IPS-20b (cell line): ENCODE measurements around the gene ROCK2.
"Not testable (repeated sequence)": the region's sequence is repeated elsewhere in the genome, so short reads cannot be mapped to it uniquely, and the experiment has no call there.

ENCODE experiments used
- H3K27ac ChIP-seq: one replicate; pipeline ENCODE4 v1.5.1; 2013; ENCODE audit warnings: low read length
- H3K27me3 ChIP-seq: 2 replicates; pipeline ENCODE4 v1.6.1; 2013; ENCODE audit warnings: mild to moderate bottlenecking, low read length, inconsistent platforms; ENCODE audit not compliant: insufficient read depth
- H3K36me3 ChIP-seq: 2 replicates; pipeline ENCODE4 v1.6.1; 2013; ENCODE audit warnings: low read depth, mild to moderate bottlenecking, inconsistent platforms, low read length, moderate library complexity; ENCODE audit not compliant: insufficient read depth
- H3K4me1 ChIP-seq: 2 replicates; pipeline ENCODE4 v1.6.1; 2013; ENCODE audit warnings: mild to moderate bottlenecking, control low read depth, inconsistent platforms, low read length, moderate library complexity; ENCODE audit not compliant: insufficient read depth
- H3K4me3 ChIP-seq: 2 replicates; pipeline ENCODE4 v1.5.1; 2013; ENCODE audit warnings: mild to moderate bottlenecking, low read length, inconsistent platforms
- H3K9ac ChIP-seq: 2 replicates; pipeline ENCODE4 v1.6.1; 2013; ENCODE audit warnings: low read depth, mild to moderate bottlenecking, inconsistent platforms, low read length, moderate library complexity
- H3K9me3 ChIP-seq: 2 replicates; pipeline ENCODE4 v1.6.1; 2013; ENCODE audit warnings: mild to moderate bottlenecking, low read depth, low read length, inconsistent platforms; ENCODE audit not compliant: insufficient read depth

Gene ROCK2

DNA sequence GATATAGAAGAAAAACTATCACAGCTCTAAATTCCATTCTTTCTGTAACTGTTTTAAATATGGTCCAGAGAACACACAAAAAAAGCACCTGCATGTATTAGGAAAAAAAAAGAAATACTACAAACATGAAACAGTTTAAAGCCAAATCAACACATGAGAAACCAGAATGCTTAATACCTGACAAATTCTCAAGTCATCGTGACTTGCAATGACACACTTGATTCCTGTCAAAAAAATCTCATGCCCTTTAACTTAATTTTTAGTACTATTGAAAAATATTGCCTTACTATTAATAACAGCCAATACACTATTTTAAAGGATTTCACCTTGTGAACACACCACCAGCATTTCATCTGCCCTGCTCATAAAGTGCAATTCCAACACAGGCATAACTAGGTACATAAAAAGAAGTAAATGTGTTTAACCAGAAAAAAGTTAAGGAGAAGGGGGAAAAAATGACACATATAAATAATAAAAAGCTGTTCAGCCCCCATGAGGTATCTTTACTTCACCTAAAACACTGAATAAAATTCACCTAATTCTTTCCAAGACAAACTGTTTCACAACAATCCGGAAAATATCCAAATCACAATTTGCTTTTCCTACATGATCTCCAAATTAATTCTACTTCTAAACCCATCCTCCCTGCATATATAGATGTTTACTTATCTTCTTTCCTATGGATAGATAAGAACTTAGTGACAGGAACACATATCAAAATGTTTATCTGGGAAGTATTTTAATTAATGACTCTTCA is 10.8 kb downstream of the ROCK2 start:
- Histone ChIP-seq H3K27ac (no peak overlapping the region), H3K9ac (no peak overlapping the region), H3K9me3 (no peaks in the 10 kb centered on the region; the same call in 1 of the 2 replicates), H3K4me1 (no peaks in the 10 kb centered on the region), H3K27me3 (no peaks in the 10 kb centered on the region), H3K4me3 (no peak overlapping the region), H3K36me3 (no peaks in the 10 kb centered on the region)

DNA sequence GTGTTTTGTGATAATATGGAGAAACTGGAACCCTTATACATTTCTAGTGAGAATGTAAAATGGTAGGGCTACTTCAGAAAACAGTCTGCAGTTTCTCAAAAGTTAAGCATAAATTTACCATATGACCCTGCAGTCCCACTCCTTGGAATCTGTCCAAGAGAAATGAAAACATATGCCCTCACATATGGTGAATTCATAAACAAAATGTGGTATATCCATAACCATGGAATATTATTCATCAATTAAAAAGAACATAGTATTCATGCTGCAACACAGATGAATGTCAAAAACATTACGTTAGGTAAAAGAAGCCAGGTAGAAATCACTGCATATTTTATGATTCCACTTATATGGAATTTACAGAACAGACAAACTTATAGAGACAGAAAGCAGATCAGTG is 11.8 kb downstream of the ROCK2 start:
- no peaks in the 10 kb centered on the region for H3K4me1 ChIP-seq
- no peak overlapping the region for H3K27ac ChIP-seq
- H3K36me3 ChIP-seq: no peaks in the 10 kb centered on the region
- no peak overlapping the region for H3K9ac ChIP-seq
- H3K4me3 ChIP-seq: no peak overlapping the region
- H3K27me3 ChIP-seq: no peaks in the 10 kb centered on the region
- H3K9me3 ChIP-seq: no peaks in the 10 kb centered on the region; the same call in 1 of the 2 replicates

DNA sequence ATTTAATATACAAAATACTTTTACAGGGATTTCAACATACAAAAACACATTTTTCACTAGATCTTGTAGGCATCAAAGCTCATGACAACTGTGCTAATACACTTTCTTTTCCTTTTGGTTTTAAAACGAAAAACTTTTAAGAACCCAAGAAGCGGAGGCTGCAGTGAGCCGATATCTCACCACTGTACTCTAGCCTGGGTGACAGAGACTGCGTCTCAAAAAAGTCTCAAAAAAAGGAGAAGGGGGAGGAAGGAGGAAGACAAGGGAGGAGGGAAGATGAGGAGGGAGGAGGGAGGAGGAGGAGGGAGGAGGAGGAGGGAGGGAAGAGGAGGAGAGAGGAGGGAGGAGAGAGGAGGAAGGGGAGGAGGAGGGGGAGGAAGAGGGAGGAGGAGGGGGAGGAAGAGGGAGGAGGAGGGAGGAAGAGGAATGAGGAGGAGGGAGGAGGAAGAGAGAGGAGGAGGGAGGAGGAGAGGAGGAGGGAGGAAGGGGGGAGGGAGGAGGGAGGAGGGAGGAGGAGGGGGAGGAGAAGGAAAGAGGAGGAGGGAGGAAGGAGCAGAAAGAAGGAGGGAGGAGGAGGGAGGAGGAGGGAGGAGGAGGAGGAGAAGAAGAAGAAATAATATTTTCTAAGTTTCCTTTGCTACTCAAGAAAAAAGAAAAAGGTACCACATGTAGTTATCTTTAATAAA is 13.8 kb downstream of the ROCK2 start:
- no peak overlapping the region for H3K4me3 ChIP-seq
- H3K9ac ChIP-seq: no peak overlapping the region
- H3K27me3 ChIP-seq: no peaks in the 10 kb centered on the region
- H3K36me3 ChIP-seq: no peaks in the 10 kb centered on the region
- peaks cover 14% of the 10 kb centered on the region for H3K4me1 ChIP-seq
- no peak overlapping the region for H3K27ac ChIP-seq
- H3K9me3 ChIP-seq: no peaks in the 10 kb centered on the region; the same call in 1 of the 2 replicates

DNA sequence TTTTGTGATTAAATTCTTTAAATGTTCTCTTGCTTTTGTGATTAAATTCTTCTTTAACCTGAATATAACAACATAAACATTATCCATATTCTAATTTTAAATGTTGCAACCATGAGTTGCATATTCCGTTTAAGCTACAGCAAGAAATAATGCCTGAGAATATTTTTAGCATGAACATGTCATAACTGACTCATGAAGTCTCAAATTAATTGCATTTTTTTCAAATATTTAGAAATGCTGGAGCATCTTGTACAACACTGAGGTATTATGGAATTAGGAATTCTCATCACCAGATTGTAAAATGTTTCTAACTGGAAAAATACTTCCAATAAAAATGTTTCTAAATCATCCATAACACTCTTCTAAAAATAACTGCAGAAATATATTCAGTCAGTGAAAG is 14.7 kb downstream of the ROCK2 start:
- no peak overlapping the region for H3K27ac ChIP-seq
- no peaks in the 10 kb centered on the region; the same call in 1 of the 2 replicates for H3K9me3 ChIP-seq
- no peaks in the 10 kb centered on the region for H3K27me3 ChIP-seq
- H3K4me1 ChIP-seq: peaks cover 14% of the 10 kb centered on the region
- no peaks in the 10 kb centered on the region for H3K36me3 ChIP-seq
- no peak overlapping the region for H3K9ac ChIP-seq
- no peak overlapping the region for H3K4me3 ChIP-seq

DNA sequence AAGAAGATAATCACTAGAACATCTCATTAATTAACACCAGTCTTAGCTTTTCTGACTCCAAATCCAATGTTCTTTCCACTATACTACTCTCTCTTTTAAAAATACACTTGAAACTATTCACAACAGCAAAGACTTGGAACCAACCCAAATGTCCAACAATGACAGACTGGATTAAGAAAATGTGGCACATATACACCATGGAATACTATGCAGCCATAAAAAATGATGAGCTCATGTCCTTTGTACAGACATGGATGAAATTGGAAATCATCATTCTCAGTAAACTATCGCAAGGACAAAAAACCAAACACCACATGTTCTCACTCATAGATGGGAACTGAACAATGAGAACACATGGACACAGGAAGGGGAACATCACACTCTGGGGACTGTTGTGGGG is 15.9 kb downstream of the ROCK2 start:
- not testable (repeated sequence) for H3K9me3 ChIP-seq, H3K9ac ChIP-seq, H3K4me3 ChIP-seq, H3K27ac ChIP-seq, H3K27me3 ChIP-seq, H3K36me3 ChIP-seq
- H3K4me1 ChIP-seq: peaks cover 14% of the 10 kb centered on the region

DNA sequence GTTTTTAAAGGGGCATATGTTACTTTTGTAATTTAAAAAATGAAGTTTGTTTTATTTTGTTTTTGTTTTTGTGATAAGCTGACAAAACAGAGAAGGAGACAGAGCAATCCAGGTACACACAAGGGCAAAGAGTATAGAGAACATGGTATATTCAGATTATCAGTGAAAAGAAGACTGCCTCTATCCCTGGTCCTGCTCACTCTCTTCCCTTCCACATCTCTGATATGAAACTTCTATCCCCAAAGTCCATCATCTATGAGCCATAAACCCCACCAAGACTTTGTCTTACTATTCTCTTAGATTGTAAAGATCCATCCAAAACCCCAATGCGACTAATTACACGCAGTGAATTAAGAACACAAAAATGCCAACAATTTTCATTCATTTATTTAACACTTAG is 16.6 kb downstream of the ROCK2 start:
- H3K27me3 ChIP-seq: no peaks in the 10 kb centered on the region
- no peak overlapping the region for H3K9ac ChIP-seq
- H3K4me1 ChIP-seq: peaks cover 14% of the 10 kb centered on the region

DNA sequence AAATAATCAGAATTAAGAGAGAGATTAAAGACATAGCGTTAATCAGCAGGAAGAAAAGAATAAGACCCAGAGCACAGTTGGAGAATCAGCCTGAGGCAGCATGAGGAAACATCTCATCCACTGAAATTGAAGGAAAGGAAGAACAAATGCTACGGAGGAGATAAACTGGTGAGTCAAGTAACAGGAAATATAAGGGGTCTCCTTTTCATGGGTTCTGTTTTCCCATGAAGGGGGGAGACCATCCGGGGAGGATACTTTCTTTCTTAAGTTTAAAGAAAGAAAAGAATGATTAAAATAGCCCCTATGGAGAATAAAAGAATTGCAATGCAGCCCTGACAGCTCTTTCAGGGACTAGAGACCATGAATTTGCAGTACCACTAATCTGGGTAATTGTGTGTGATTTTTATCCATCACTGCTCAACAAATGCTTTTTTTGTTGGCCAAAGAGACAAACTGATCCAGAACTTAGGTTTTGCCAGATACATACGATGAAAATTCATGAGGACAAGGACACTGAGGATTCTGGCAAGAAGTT is 17.7 kb downstream of the ROCK2 start:
- Histone ChIP-seq H3K9ac (no peak overlapping the region), H3K27ac (no peak overlapping the region), H3K27me3 (no peaks in the 10 kb centered on the region), H3K9me3 (no peaks in the 10 kb centered on the region), H3K4me3 (no peak overlapping the region), H3K4me1 (peaks cover 14% of the 10 kb centered on the region), H3K36me3 (no peaks in the 10 kb centered on the region)

More for the DNA sequence above, 16.6 kb downstream of the ROCK2 start:
- Histone ChIP-seq H3K4me3 (no peak overlapping the region), H3K27ac (no peak overlapping the region), H3K36me3 (no peaks in the 10 kb centered on the region), H3K9me3 (no peaks in the 10 kb centered on the region; the same call in 1 of the 2 replicates)

DNA sequence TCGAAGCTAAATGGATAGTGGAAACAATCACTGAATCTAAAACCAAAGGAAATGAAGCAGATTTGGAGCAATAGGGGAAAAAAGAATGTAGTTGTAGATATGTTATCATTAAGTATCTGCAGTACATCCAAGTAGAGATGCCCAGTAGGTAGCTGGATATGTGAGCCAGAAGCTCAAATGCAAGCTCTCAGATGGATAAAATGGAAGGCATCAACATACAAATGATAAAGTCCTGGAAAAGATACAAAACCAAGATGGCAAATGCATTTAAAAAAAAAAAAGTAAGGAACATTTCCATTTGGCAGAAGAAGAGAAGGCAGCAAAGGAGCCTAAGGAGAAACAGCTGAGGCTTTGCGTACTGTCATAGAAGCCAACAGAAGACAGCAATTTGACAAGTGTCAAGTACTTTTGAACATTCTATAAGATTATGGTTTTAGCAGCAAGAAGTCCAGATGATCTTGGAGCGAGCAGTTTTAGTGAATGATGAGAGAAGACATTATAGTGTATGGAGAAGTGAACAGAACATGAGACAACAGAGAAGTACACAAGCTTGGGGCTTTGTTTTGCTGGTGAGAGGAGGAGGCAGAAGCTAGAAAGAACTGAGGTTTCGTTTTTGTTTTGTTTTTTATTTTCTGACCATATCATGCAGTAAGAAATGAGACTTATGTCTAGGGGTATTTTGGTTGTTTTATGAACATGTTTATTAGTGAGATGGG is 18.3 kb downstream of the ROCK2 start:
- Histone ChIP-seq H3K27ac (no peak overlapping the region), H3K36me3 (no peaks in the 10 kb centered on the region), H3K9ac (no peak overlapping the region), H3K27me3 (no peaks in the 10 kb centered on the region), H3K9me3 (no peaks in the 10 kb centered on the region), H3K4me1 (peaks cover 14% of the 10 kb centered on the region), H3K4me3 (no peak overlapping the region)

DNA sequence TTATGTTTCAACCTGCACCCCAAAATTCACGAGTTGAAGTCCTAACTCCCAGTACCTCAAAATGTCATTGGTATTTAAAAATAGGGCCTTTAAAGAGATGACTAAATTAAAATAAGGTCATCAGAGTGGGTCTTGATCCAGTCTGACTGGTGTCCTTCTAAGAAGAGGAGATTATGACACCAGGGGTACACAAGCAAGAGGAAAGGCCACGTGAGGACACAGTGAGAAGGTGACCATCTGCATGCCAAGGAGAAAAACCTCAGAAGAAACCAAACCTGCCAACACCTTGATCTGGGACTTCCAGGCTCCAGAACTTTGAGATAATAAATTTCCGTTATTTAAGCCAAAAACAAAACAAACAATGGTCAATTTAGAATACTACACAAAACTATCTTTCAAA is 22.6 kb downstream of the ROCK2 start:
- no peaks in the 10 kb centered on the region for H3K27me3 ChIP-seq
- H3K9ac ChIP-seq: no peak overlapping the region
- H3K4me1 ChIP-seq: peaks cover 8% of the 10 kb centered on the region
- no peak overlapping the region for H3K4me3 ChIP-seq
- no peaks in the 10 kb centered on the region for H3K36me3 ChIP-seq
- no peaks in the 10 kb centered on the region for H3K9me3 ChIP-seq
- no peak overlapping the region for H3K27ac ChIP-seq

DNA sequence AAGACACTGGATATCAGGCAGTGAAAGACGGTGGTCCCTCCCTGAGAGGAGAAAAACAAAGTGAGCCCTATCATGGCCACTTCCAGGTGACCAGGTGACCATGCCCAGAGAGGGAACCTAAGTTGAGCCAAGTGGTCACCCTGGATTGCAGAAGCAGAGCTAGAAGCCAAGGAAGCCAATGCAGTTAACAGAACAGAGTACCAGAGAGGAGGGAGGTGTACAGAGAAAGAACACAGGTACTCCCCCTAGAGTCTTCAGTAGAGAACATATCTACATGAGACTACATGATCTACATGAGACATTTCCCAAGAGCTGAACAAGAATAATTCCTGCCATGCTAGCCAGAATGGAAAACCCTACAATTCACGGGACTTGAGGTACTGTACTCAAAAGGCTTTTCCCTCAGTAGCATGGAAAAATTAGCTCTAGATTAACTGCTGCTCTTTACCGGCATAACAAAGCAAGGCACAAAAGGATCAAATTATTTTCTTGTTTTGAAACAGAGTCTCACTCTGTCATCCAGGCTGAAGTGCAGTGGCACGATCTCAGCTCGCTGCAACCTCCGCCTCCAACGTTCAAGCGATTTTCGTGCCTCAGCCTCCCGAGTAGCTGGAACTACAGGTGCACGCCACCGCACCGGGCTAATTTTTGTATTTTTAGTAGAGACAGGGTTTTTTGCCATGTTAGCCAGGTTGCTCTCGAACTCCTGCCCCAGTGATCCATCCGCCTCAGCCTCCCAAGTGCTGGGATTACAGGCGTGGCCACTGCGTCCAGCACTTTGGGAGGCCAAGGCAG is 23.5 kb downstream of the ROCK2 start:
- Histone ChIP-seq H3K9me3 (no peaks in the 10 kb centered on the region), H3K4me3 (no peak overlapping the region), H3K9ac (no peak overlapping the region), H3K36me3 (no peaks in the 10 kb centered on the region), H3K4me1 (no peaks in the 10 kb centered on the region), H3K27me3 (no peaks in the 10 kb centered on the region), H3K27ac (no peak overlapping the region)

DNA sequence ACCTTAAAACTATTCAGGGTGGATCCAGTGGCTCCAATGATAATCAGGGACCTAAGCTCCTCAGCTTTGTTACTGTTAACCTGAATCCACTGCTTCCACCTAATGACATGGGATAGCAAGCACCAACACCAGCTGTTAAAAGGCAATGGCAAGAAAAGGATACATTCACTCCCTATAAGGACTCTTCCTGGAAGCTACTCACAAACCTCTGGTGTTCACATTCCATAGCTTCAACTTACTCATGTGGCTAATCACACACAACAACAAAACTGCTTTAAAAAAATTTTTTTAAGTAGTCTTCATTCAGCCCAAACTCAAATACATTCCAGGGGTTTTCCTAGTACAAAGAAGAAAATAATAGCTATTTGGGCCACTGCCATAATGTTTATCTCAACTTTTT is 24.5 kb downstream of the ROCK2 start:
- Histone ChIP-seq H3K9me3 (no peaks in the 10 kb centered on the region), H3K9ac (no peak overlapping the region), H3K36me3 (no peaks in the 10 kb centered on the region), H3K27me3 (no peaks in the 10 kb centered on the region), H3K4me1 (no peaks in the 10 kb centered on the region), H3K4me3 (no peak overlapping the region), H3K27ac (no peak overlapping the region)
